CD4-positive, CD25-positive, alpha-beta regulatory T cell (primary cell): ENCODE data around the gene SAMD8. TPM values are rescaled to one million over a fixed set of nuclear protein-coding genes. Genes with fewer than 3 reads are reported as not detected.

ENCODE experiments used
- ATAC-seq, 2 donors: fragments of 150-1000 bp; cut with Tn5 transposase; one replicate each; pipeline ENCODE4 v1.10.0; 2021; ENCODE audit warnings: low read depth in 2 of 2, moderate number of reproducible peaks in 2 of 2, moderate library complexity in 1 of 2
- DNase-seq, 3 donors: peaks; one replicate each; pipeline versions ENCODE4 v3.0.0 to v3.0.0-alpha.2; 2012 to 2022; ENCODE audit warnings: mixed read lengths in 1 of 3
- H3K27ac ChIP-seq: one replicate; pipeline ENCODE4 v1.7.0; 2013; ENCODE audit warnings: mild to moderate bottlenecking, low read length; ENCODE audit not compliant: insufficient read depth, poor library complexity, severe bottlenecking
- H3K27me3 ChIP-seq: one replicate; pipeline ENCODE4 v1.7.0; 2013; ENCODE audit warnings: low read length; ENCODE audit not compliant: control insufficient read depth, insufficient read depth
- H3K36me3 ChIP-seq: one replicate; pipeline ENCODE4 v1.7.0; 2013; ENCODE audit warnings: mild to moderate bottlenecking, low read length, moderate library complexity; ENCODE audit not compliant: control insufficient read depth, insufficient read depth
- H3K4me1 ChIP-seq: 2 replicates; pipeline ENCODE4 v1.7.0; 2013; ENCODE audit warnings: mild to moderate bottlenecking, low read length; ENCODE audit not compliant: insufficient read depth, control insufficient read depth, poor library complexity, severe bottlenecking
- H3K4me3 ChIP-seq: one replicate; pipeline ENCODE4 v1.7.0; 2013; ENCODE audit warnings: low read depth, mild to moderate bottlenecking, low read length, moderate library complexity
- H3K9me3 ChIP-seq, 2 experiments: 1 replicate in 1 of 2; 2 replicates in 1 of 2; pipeline ENCODE4 v1.7.0; 2013; ENCODE audit warnings: low read length in 2 of 2, mild to moderate bottlenecking in 1 of 2, moderate library complexity in 1 of 2; ENCODE audit not compliant: control insufficient read depth in 2 of 2
- H3K27ac Mint-ChIP-seq, 3 donors: one replicate each; pipeline ENCODE4 v1.8.0; 2020 to 2022; ENCODE audit warnings: mild to moderate bottlenecking in 3 of 3, mixed read lengths in 3 of 3, moderate library complexity in 2 of 3
- H3K27me3 Mint-ChIP-seq: one replicate; pipeline ENCODE4 v1.8.0; 2022; ENCODE audit warnings: mild to moderate bottlenecking, mixed read lengths
- H3K36me3 Mint-ChIP-seq: one replicate; pipeline ENCODE4 v1.8.0; 2020; ENCODE audit warnings: mixed read lengths
- H3K4me1 Mint-ChIP-seq, 4 donors: one replicate each; pipeline ENCODE4 v1.8.0; 2020 to 2022; ENCODE audit warnings: mixed read lengths in 4 of 4, mild to moderate bottlenecking in 1 of 4
- H3K4me3 Mint-ChIP-seq, 4 donors: one replicate each; pipeline ENCODE4 v1.8.0; 2020 to 2022; ENCODE audit warnings: mild to moderate bottlenecking in 4 of 4, mixed read lengths in 4 of 4, moderate library complexity in 3 of 4
- H3K9me3 Mint-ChIP-seq, 7 donors: one replicate each; pipeline ENCODE4 v1.8.0; 2020 to 2022; ENCODE audit warnings: mixed read lengths in 7 of 7, mild to moderate bottlenecking in 3 of 7, moderate library complexity in 2 of 7
- polyA plus RNA-seq, 4 donors: library from polyadenylated mRNA; unstranded; fragments of 300-500 nt; fragmentation: Illumina TruSeq; gene quantifications; one replicate each; pipeline ENCODE4 v1.2.3, GENCODE V29; 2021
- total RNA-seq: library from RNA; stranded (reverse); gene quantifications from one replicate; pipeline ENCODE4 v1.2.3, GENCODE V29; 2022

The SAMD8 gene
- total and polyA plus RNA-seq, 5 donors from 2014 or later, result 6.5 to 36.9 (median 8.0) TPM

DNA sequence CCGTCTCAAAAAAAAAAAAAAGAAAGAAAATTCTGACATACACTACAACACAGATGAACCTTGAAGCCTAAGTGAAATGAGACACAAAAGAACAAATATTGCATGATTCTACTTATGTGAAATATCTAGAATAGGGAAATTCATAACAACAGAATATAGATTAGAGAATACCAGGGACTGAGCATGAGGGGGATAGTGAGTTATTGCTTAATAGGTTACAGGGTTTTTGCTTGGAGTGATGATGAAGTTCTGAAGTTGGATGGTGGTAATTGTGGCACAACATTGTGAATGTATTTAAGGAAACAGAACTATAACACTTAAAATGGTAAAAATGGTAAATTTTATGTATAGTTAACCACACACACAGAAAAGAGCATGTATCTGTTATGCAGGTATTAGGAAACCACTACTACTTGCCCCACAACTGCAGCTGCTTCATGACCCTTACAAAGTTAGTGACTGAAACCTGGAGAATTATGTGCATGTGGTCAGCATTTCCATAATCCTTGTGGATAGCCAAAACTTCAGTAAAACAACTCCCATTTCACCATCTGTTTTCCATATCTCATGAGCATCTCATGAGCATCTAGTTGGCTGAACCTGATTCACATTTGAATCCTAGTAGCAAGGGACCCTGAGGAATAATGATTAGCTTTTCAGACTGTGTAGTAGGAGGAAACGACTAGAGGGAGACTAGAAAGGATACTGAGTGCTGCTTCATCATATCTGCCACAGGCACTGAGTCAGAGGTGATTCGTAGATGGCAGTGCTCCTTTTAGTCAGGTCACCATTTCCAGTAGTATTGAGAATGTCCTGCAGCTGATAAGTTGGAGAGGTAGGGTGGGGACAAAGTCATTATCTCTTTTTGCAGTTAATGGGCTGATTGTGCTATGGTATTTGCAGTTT lies 26.3 kb downstream of the SAMD8 start:
- H3K27me3 Mint-ChIP-seq, result no peaks in the 10 kb centered on the region
- peak overlapping the region in 1 of 3 donors; percentile 6 for H3K27ac Mint-ChIP-seq
- H3K4me1 Mint-ChIP-seq, result peaks cover 19 to 53% (median 44%) of the 10 kb centered on the region in 4 donors
- Histone ChIP-seq H3K4me1 (no peaks in the 10 kb centered on the region), H3K9me3 (no peaks in the 10 kb centered on the region), H3K4me3 (no peak overlapping the region), H3K27ac (peak overlapping the region; percentile 14), H3K36me3 (no peaks in the 10 kb centered on the region), H3K27me3 (no peaks in the 10 kb centered on the region)
- H3K9me3 Mint-ChIP-seq, result peaks cover 0 to 4% (median 0%) of the 10 kb centered on the region in 7 donors
- DNase-seq, result peak in 1 of 3 donors; percentile 17
- peak; percentile 61 to 74 for ATAC-seq
- no peak overlapping the region for H3K4me3 Mint-ChIP-seq
- peaks cover 9% of the 10 kb centered on the region for H3K36me3 Mint-ChIP-seq

- peaks cover 26 to 70% (median 51%) of the 10 kb centered on the region in 4 donors for H3K4me1 Mint-ChIP-seq
- Histone ChIP-seq H3K4me3 (no peak overlapping the region), H3K27me3 (no peaks in the 10 kb centered on the region), H3K27ac (no peak overlapping the region), H3K9me3 (no peaks in the 10 kb centered on the region), H3K36me3 (no peaks in the 10 kb centered on the region), H3K4me1 (no peaks in the 10 kb centered on the region)
- DNase-seq (no peak), ATAC-seq (no peak)
- peaks cover 0 to 4% (median 0%) of the 10 kb centered on the region in 7 donors for H3K9me3 Mint-ChIP-seq
- H3K27me3 Mint-ChIP-seq, result no peaks in the 10 kb centered on the region
- peaks cover 3% of the 10 kb centered on the region for H3K36me3 Mint-ChIP-seq
- no peak overlapping the region for H3K4me3 Mint-ChIP-seq
- H3K27ac Mint-ChIP-seq, result peak overlapping the region in 1 of 3 donors; percentile 18
These were observed 28.8 kb downstream of the SAMD8 start for GRCh38 chr10:75140246-75140645.

DNA sequence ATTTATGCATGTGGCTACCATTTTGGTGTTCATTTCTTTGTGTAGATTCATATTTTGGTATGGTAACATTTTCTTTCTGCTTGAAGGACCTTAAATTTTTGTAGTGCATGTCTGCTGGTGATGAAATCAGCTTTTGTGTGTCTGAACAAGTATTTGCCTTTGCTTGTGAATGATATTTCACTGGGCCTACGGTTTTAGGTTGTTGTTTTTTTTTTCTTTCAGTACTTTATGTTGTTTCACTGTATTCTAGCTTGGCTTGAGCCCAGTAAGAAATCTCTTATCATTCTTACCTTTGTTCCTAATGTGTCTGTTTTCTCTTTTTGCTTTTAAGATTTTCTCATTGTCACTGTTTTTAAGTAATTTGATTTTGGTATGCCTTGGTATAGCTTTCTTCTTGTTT lies 31.9 kb downstream of the SAMD8 start:
- Mint-ChIP-seq H3K36me3 (peaks cover 3% of the 10 kb centered on the region), H3K9me3 (peaks cover 0 to 4% (median 0%) of the 10 kb centered on the region in 7 donors), H3K27ac (no peak overlapping the region), H3K27me3 (no peaks in the 10 kb centered on the region), H3K4me3 (no peak overlapping the region), H3K4me1 (peaks cover 30 to 60% (median 34%) of the 10 kb centered on the region in 4 donors)
- DNase-seq, result no peak
- Histone ChIP-seq H3K27me3 (no peaks in the 10 kb centered on the region), H3K4me1 (no peaks in the 10 kb centered on the region), H3K4me3 (no peak overlapping the region), H3K36me3 (peaks cover 3% of the 10 kb centered on the region), H3K27ac (no peak overlapping the region), H3K9me3 (no peaks in the 10 kb centered on the region)
- ATAC-seq, result no peak

DNA sequence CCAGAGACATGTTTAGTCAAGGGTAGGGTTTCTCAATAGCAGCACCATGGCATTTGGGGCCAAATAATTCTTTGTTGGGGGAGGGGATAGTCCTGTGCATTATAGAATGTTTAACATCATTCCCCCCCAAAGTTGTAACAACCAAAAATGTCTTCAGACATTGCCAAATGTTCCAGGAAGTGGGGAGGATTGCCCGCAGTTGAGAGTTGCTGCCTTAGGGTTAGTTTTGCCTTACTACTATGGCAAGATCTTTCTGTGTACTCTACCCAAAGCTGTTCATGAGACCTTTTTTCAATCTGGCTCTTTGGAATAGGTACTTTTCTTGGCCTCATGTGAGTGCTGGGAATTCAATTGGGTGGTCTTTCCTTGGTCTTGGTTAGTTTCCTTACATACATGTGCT lies 34.1 kb downstream of the SAMD8 start:
- H3K4me3 Mint-ChIP-seq, result no peak overlapping the region

DNA sequence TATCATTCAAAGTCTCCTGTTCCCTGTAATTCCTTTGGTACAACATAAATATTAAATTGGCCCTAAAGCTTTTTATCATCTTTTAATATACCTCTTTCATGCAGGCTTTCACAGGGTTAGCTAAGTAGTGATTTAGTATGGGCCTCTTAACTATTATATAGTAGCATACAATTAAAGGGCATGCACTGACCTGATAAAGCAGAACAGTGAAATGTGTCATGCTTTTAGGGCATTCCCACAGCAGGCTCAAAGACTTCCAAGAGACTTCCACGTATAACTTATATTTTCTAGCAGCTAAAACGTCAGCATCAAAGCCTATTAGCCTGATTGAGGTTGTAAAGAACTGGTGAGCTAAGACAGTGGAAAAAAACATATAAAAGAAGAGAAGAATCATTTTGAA lies 35.3 kb downstream of the SAMD8 start:
- no peak for ATAC-seq
- Mint-ChIP-seq H3K36me3 (peaks cover 11% of the 10 kb centered on the region), H3K27ac (peak overlapping the region in 1 of 3 donors; percentile 64), H3K27me3 (no peaks in the 10 kb centered on the region), H3K4me3 (no peak overlapping the region), H3K4me1 (peaks cover 35 to 59% (median 40%) of the 10 kb centered on the region in 4 donors), H3K9me3 (peaks cover 0 to 4% (median 0%) of the 10 kb centered on the region in 7 donors)
- Histone ChIP-seq H3K4me3 (no peak overlapping the region), H3K9me3 (no peaks in the 10 kb centered on the region), H3K36me3 (peaks cover 16% of the 10 kb centered on the region), H3K4me1 (no peaks in the 10 kb centered on the region), H3K27me3 (no peaks in the 10 kb centered on the region), H3K27ac (no peak overlapping the region)
- DNase-seq, result no peak

More for the DNA sequence above, 34.1 kb downstream of the SAMD8 start:
- peaks cover 7% of the 10 kb centered on the region for H3K36me3 Mint-ChIP-seq
- Histone ChIP-seq H3K36me3 (peaks cover 6% of the 10 kb centered on the region), H3K27ac (no peak overlapping the region), H3K4me3 (no peak overlapping the region), H3K9me3 (no peaks in the 10 kb centered on the region), H3K4me1 (no peaks in the 10 kb centered on the region), H3K27me3 (no peaks in the 10 kb centered on the region)
- H3K4me1 Mint-ChIP-seq, result peaks cover 33 to 58% (median 40%) of the 10 kb centered on the region in 4 donors
- H3K27ac Mint-ChIP-seq, result no peak overlapping the region
- ATAC-seq, result no peak
- no peaks in the 10 kb centered on the region for H3K27me3 Mint-ChIP-seq
- peaks cover 0 to 4% (median 0%) of the 10 kb centered on the region in 7 donors for H3K9me3 Mint-ChIP-seq
- peak in 1 of 3 donors; percentile 18 for DNase-seq

DNA sequence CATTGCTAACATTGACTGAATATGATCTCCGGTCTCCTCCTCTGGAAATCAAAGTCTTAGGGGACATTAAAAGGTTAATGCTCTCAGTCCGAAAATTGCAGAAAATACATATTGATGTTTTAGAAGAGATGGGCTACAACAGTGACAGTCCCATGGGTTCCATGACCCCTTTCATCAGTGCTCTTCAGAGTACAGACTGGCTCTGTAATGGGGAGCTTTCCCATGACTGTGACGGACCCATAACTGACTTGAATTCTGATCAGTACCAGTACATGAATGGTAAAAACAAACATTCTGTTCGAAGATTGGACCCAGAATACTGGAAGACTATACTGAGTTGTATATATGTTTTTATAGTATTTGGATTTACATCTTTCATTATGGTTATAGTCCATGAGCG lies 39.2 kb downstream of the SAMD8 start:
- Histone ChIP-seq H3K36me3 (peaks cover 23% of the 10 kb centered on the region), H3K4me1 (no peaks in the 10 kb centered on the region), H3K27ac (no peak overlapping the region), H3K4me3 (no peak overlapping the region), H3K9me3 (no peaks in the 10 kb centered on the region), H3K27me3 (no peaks in the 10 kb centered on the region)
- H3K27me3 Mint-ChIP-seq, result no peaks in the 10 kb centered on the region
- no peak for DNase-seq
- ATAC-seq, result no peak
- no peak overlapping the region for H3K4me3 Mint-ChIP-seq
- peaks cover 13% of the 10 kb centered on the region for H3K36me3 Mint-ChIP-seq
- no peaks in the 10 kb centered on the region for H3K9me3 Mint-ChIP-seq
- peak overlapping the region in 1 of 3 donors; percentile 36 for H3K27ac Mint-ChIP-seq
- H3K4me1 Mint-ChIP-seq, result peaks cover 24 to 36% (median 32%) of the 10 kb centered on the region in 4 donors

- Mint-ChIP-seq H3K4me1 (peaks cover 15 to 36% (median 25%) of the 10 kb centered on the region in 4 donors), H3K27me3 (no peaks in the 10 kb centered on the region), H3K4me3 (no peak overlapping the region), H3K27ac (peak overlapping the region in 1 of 3 donors; percentile 36), H3K9me3 (peaks cover 0 to 1% (median 0%) of the 10 kb centered on the region in 7 donors), H3K36me3 (peaks cover 15% of the 10 kb centered on the region)
- ATAC-seq (no peak), DNase-seq (no peak)
- no peaks in the 10 kb centered on the region for H3K9me3 ChIP-seq
- H3K27me3 ChIP-seq, result no peaks in the 10 kb centered on the region
- no peak overlapping the region for H3K4me3 ChIP-seq
- H3K36me3 ChIP-seq, result peaks cover 2% of the 10 kb centered on the region
- H3K4me1 ChIP-seq, result no peaks in the 10 kb centered on the region
- H3K27ac ChIP-seq, result no peak overlapping the region
These were observed 48.1 kb downstream of the SAMD8 start for GRCh38 chr10:75159519-75159918.
